Ovary (tissue), 3 donors: ENCODE data around the gene MAPKAP1.

ENCODE experiments used
- EP300 ChIP-seq: sonication (generic); formaldehyde crosslinking; IDR thresholded peaks from one replicate; pipeline ENCODE4 v1.6.1; 2017; ENCODE audit warnings: antibody characterized with exemption
- POLR2A ChIP-seq: fragments of 450-650 bp; IDR thresholded peaks from one replicate; pipeline ENCODE4 v1.6.1; 2017; ENCODE audit warnings: antibody characterized with exemption, mild to moderate bottlenecking, moderate library complexity
- TF ChIP-seq, protein P1 (sequence below), 3 donors: fragments of 450-650 bp in 2 of 3; fragments of 200-600 bp in 1 of 3; IDR thresholded peaks; one replicate each; pipeline versions ENCODE4 v1.5.1 to v1.8.0; 2016 to 2022; ENCODE audit warnings: antibody characterized with exemption in 3 of 3, mild to moderate bottlenecking in 1 of 3
- donor health status: DM: no; HTN: no; CAD: no.

DNA sequence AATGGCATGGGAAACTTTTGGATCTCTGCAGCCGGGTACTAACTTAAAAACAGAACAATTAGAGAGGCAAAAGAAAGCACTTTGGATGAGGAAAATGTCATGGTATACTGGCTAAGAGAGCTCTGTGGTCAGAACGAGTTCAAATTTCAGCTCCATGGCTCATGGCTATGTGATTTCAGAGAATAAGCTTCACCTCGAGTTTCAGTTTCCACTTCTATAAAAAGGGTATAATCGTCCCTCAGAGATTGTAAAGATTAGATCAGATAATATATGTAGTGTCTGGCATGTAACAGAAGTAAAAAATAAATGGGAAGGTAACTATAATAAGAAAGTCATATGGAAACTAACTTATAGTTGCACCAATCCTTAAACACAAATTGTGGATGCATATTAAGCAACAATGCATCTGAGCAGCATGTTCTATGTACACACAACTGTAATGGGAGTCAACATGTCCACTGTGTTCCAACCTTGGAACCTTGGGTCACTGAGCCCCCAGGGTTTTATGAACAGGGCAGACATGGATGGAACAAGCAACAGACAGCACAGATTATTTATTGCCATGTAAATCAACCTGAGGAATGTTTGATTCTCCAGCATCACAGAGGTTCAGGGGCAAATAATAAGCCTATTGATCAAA, 145.4 kb downstream of the MAPKAP1 start:
- TF ChIP-seq, protein P1, sequence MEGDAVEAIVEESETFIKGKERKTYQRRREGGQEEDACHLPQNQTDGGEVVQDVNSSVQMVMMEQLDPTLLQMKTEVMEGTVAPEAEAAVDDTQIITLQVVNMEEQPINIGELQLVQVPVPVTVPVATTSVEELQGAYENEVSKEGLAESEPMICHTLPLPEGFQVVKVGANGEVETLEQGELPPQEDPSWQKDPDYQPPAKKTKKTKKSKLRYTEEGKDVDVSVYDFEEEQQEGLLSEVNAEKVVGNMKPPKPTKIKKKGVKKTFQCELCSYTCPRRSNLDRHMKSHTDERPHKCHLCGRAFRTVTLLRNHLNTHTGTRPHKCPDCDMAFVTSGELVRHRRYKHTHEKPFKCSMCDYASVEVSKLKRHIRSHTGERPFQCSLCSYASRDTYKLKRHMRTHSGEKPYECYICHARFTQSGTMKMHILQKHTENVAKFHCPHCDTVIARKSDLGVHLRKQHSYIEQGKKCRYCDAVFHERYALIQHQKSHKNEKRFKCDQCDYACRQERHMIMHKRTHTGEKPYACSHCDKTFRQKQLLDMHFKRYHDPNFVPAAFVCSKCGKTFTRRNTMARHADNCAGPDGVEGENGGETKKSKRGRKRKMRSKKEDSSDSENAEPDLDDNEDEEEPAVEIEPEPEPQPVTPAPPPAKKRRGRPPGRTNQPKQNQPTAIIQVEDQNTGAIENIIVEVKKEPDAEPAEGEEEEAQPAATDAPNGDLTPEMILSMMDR (IDR thresholded peaks at IDR 0.05): no peak
- TF ChIP-seq POLR2A (no peak), EP300 (no peak)
